Calu3 (cell line): ENCODE results near the gene OASL. TPM values are rescaled to one million over a fixed set of nuclear protein-coding genes. Genes with fewer than 3 reads are reported as not detected.

Experiments used
- BruUV-seq: library from RNA; stranded (reverse); fragments of 400-500 nt; replicated peaks from 2 replicates; lab custom pipeline; 2021; lab: Mats Ljungman, UMichigan
- CTCF ChIA-PET: fragments of 300-600 bp; sonication (Branson Sonifier 250); formaldehyde crosslinking; loops from one replicate; lab custom pipeline; 2022; ENCODE audit warnings: antibody characterized with exemption; lab: Charles Lee
- DNase-seq: peaks from one replicate; pipeline ENCODE4 v3.0.0; 2022
- H3K27ac Mint-ChIP-seq: one replicate; pipeline ENCODE4 v1.8.0; 2022; ENCODE audit warnings: mixed read lengths; ENCODE audit not compliant: unreplicated experiment
- H3K27me3 Mint-ChIP-seq: one replicate; pipeline ENCODE4 v1.8.0; 2022; ENCODE audit warnings: mixed read lengths; ENCODE audit not compliant: unreplicated experiment
- H3K36me3 Mint-ChIP-seq: one replicate; pipeline ENCODE4 v1.8.0; 2022; ENCODE audit warnings: mild to moderate bottlenecking, moderate library complexity, mixed read lengths; ENCODE audit not compliant: insufficient read depth, unreplicated experiment
- H3K4me1 Mint-ChIP-seq: one replicate; pipeline ENCODE4 v1.8.0; 2022; ENCODE audit warnings: mild to moderate bottlenecking, low read depth, mixed read lengths; ENCODE audit not compliant: unreplicated experiment
- H3K4me3 Mint-ChIP-seq: one replicate; pipeline ENCODE4 v1.8.0; 2022; ENCODE audit warnings: mild to moderate bottlenecking, low read depth, moderate library complexity, mixed read lengths; ENCODE audit not compliant: unreplicated experiment
- H3K9me3 Mint-ChIP-seq: one replicate; pipeline ENCODE4 v1.8.0; 2022; ENCODE audit warnings: low read depth, mixed read lengths; ENCODE audit not compliant: unreplicated experiment
- CTCF ChIP-seq: fragments of 200-600 bp; IDR thresholded peaks from one replicate; pipeline ENCODE4 v1.8.0; 2022; ENCODE audit warnings: antibody characterized with exemption; ENCODE audit not compliant: unreplicated experiment
- intact Hi-C: fragments of 100-400 bp; cut with micrococcal nuclease; formaldehyde crosslinking; loops from one replicate; pipeline ENCODE4 v1.10.0; 2022; ENCODE audit not compliant: unreplicated experiment
- total RNA-seq: library from RNA; stranded (reverse); gene quantifications from 2 replicates; pipeline ENCODE4 v1.2.3, GENCODE V29; 2022

Gene OASL
- total RNA-seq, 1 experiment from 2014 or later = 73.7 TPM

- TF ChIP-seq CTCF = no peak
- Mint-ChIP-seq H3K36me3 (peaks cover 9% of the 10 kb centered on the region), H3K4me1 (peaks cover 12% of the 10 kb centered on the region), H3K9me3 (no peaks in the 10 kb centered on the region), H3K27ac (no peak overlapping the region), H3K27me3 (no peaks in the 10 kb centered on the region), H3K4me3 (no peak overlapping the region)
- no peak for DNase-seq
- CTCF ChIA-PET = no interaction called here
- no TSS peak for BruUV-seq
- intact Hi-C loops = no loop called here
These were observed 17.3 kb downstream of the OASL start for GRCh38 chr12:121021754-121022153.

- CTCF ChIA-PET = interaction anchor here (0.6 kb wide), 1 partner anchor 110 kb away, joined by 3 read pairs; no protein-coding TSS in a partner anchor
- H3K27me3 Mint-ChIP-seq = no peaks in the 10 kb centered on the region
- H3K27ac Mint-ChIP-seq = no peak overlapping the region
- BruUV-seq = no TSS peak
- H3K4me1 Mint-ChIP-seq = peaks cover 8% of the 10 kb centered on the region
- H3K4me3 Mint-ChIP-seq = no peak overlapping the region
- no peak for DNase-seq
- intact Hi-C loops = no loop called here
- no peaks in the 10 kb centered on the region for H3K9me3 Mint-ChIP-seq
- no peak for TF ChIP-seq CTCF
- H3K36me3 Mint-ChIP-seq = peaks cover 12% of the 10 kb centered on the region
These were observed 20.0 kb downstream of the OASL start for GRCh38 chr12:121018860-121019617.

GRCh38 chr12:121017966-121018491 lies 21.0 kb downstream of the OASL start:
- H3K4me3 Mint-ChIP-seq = no peak overlapping the region
- H3K27me3 Mint-ChIP-seq = no peaks in the 10 kb centered on the region
- TF ChIP-seq CTCF = no peak
- no TSS peak for BruUV-seq
- no peaks in the 10 kb centered on the region for H3K9me3 Mint-ChIP-seq
- H3K36me3 Mint-ChIP-seq = peaks cover 12% of the 10 kb centered on the region
- no peak for DNase-seq
- intact Hi-C loops = no loop called here
- peaks cover 8% of the 10 kb centered on the region for H3K4me1 Mint-ChIP-seq
- CTCF ChIA-PET = no interaction called here
- H3K27ac Mint-ChIP-seq = no peak overlapping the region

- TF ChIP-seq CTCF = no peak
- no peaks in the 10 kb centered on the region for H3K9me3 Mint-ChIP-seq
- CTCF ChIA-PET = no interaction called here
- peak within 1 kb of the TSS; percentile 84 for H3K27ac Mint-ChIP-seq
- H3K4me3 Mint-ChIP-seq = peak within 1 kb of the TSS; percentile 92
- intact Hi-C loops = no loop called here
- H3K27me3 Mint-ChIP-seq = no peaks in the 10 kb centered on the region
- H3K4me1 Mint-ChIP-seq = peaks cover 8% of the 10 kb centered on the region
- TSS peak; percentile 45 for BruUV-seq
- H3K36me3 Mint-ChIP-seq = peaks cover 12% of the 10 kb centered on the region
- DNase-seq = peak; percentile 93
These were observed 22.9 kb downstream of the OASL start, which contains the start of gene C12orf43 for GRCh38 chr12:121015825-121016766. TSS of gene C12orf43 (minus strand) at chr12:121016487. CDS start at chr12:121016474, 13 bp downstream.
